AG10803 (cell line): ENCODE measurements around the gene FNDC3B.
"Not testable (repeated sequence)": the region's sequence is repeated elsewhere in the genome, so short reads cannot be mapped to it uniquely, and the experiment has no call there.

ENCODE experiments used
- DNase-seq: peaks from one replicate; pipeline ENCODE4 v3.0.0; 2010; ENCODE audit warnings: low read depth
- H3K4me3 ChIP-seq: 2 replicates; pipeline ENCODE4 v1.5.1; 2011; ENCODE audit warnings: mild to moderate bottlenecking, low read length, control low read depth
- CTCF ChIP-seq: conservative IDR thresholded peaks from 2 replicates; pipeline ENCODE4 v1.5.1; 2011; ENCODE audit warnings: mild to moderate bottlenecking, low read length, control low read depth, inconsistent platforms

The FNDC3B gene

GRCh38 chr3:172239218-172239790 is 199.9 kb downstream of the FNDC3B start:
- TF ChIP-seq CTCF, result no peak
- peak; percentile 27 for DNase-seq
- no peak overlapping the region for H3K4me3 ChIP-seq

- H3K4me3 ChIP-seq, result no peak overlapping the region
- no peak for TF ChIP-seq CTCF
- DNase-seq, result no peak
These were observed 202.0 kb downstream of the FNDC3B start for GRCh38 chr3:172241405-172241804.

GRCh38 chr3:172242471-172242870 is 203.1 kb downstream of the FNDC3B start:
- DNase-seq, H3K4me3 ChIP-seq: not testable (repeated sequence)

- not testable (repeated sequence) for H3K4me3 ChIP-seq, DNase-seq
These were observed 204.0 kb downstream of the FNDC3B start for GRCh38 chr3:172243376-172243775.

GRCh38 chr3:172244011-172244410 is 204.6 kb downstream of the FNDC3B start:
- no peak for TF ChIP-seq CTCF
- DNase-seq, result peak; percentile 22
- no peak overlapping the region for H3K4me3 ChIP-seq

GRCh38 chr3:172245241-172245640 is 205.9 kb downstream of the FNDC3B start:
- no peak for TF ChIP-seq CTCF
- no peak for DNase-seq
- no peak overlapping the region for H3K4me3 ChIP-seq

GRCh38 chr3:172246107-172246844 is 206.9 kb downstream of the FNDC3B start:
- TF ChIP-seq CTCF, result no peak
- H3K4me3 ChIP-seq, result no peak overlapping the region
- no peak for DNase-seq

- H3K4me3 ChIP-seq, result no peak overlapping the region
- no peak for TF ChIP-seq CTCF
- no peak for DNase-seq
These were observed 208.3 kb downstream of the FNDC3B start for GRCh38 chr3:172247525-172248274.
